Measurements from ENCODE around the gene TREML1. TPM values are rescaled to one million over a fixed set of nuclear protein-coding genes. Genes with fewer than 3 reads are reported as not detected.

TREML1 gene
- total RNA-seq, 4 donors from 2014 or later = 0.63 to 4.5 (median 2.2) TPM; not detected in 1

DNA sequence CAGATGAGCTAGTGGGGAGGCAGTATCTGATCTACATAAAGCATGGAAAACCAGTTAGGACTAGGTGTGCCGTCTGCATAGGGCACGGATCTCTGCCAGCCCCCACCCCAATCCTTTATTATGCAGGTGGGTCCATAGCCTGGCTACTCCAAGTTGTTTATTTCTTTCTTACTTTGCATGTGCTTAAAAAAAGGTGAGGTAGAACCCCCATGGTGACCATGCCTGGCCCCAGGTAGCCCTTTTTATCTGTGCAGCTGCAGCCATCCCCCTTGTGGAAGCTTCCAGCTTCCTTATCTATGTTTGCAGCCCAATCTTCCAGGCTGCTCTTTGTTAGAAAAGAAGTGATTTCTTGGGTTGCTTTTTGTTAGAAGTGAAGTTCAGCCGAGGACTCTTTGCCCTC, 17.8 kb upstream of the TREML1 start:
- no peaks in the 10 kb centered on the region for H3K36me3 ChIP-seq
- peaks cover 0 to 3% (median 0%) of the 10 kb centered on the region in 4 donors for H3K9me3 ChIP-seq
- DNase-seq (ENCODE audit: low spot score in 2 of 2) = no peak
- WGBS, 2 donors = 23 to 40% methylated on average over 3 of the region's 3 CpGs
- no peak for TF ChIP-seq EP300 (IDR thresholded peaks at IDR 0.05)
- TF ChIP-seq, protein P1, sequence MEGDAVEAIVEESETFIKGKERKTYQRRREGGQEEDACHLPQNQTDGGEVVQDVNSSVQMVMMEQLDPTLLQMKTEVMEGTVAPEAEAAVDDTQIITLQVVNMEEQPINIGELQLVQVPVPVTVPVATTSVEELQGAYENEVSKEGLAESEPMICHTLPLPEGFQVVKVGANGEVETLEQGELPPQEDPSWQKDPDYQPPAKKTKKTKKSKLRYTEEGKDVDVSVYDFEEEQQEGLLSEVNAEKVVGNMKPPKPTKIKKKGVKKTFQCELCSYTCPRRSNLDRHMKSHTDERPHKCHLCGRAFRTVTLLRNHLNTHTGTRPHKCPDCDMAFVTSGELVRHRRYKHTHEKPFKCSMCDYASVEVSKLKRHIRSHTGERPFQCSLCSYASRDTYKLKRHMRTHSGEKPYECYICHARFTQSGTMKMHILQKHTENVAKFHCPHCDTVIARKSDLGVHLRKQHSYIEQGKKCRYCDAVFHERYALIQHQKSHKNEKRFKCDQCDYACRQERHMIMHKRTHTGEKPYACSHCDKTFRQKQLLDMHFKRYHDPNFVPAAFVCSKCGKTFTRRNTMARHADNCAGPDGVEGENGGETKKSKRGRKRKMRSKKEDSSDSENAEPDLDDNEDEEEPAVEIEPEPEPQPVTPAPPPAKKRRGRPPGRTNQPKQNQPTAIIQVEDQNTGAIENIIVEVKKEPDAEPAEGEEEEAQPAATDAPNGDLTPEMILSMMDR (IDR thresholded peaks at IDR 0.05) = no peak
- no peak for TF ChIP-seq POLR2A (IDR thresholded peaks at IDR 0.05)
- no peak overlapping the region for H3K4me3 ChIP-seq
- H3K4me1 ChIP-seq = no peaks in the 10 kb centered on the region
- H3K27me3 ChIP-seq = peaks cover 0 to 3% of the 10 kb centered on the region in 2 donors
- no peak overlapping the region for H3K27ac ChIP-seq

- no peak for DNase-seq (ENCODE audit: low spot score in 2 of 2)
- H3K27ac ChIP-seq = no peak overlapping the region
- H3K27me3 ChIP-seq = peaks cover 0 to 3% of the 10 kb centered on the region in 2 donors
- no peaks in the 10 kb centered on the region for H3K36me3 ChIP-seq
- peaks cover 0 to 3% (median 0%) of the 10 kb centered on the region in 4 donors for H3K9me3 ChIP-seq
- TF ChIP-seq, protein P1 (IDR thresholded peaks at IDR 0.05) = no peak
- 65 to 69% methylated on average over 4 of the region's 4 CpGs for WGBS, 2 donors
- no peaks in the 10 kb centered on the region for H3K4me1 ChIP-seq
- H3K4me3 ChIP-seq = no peak overlapping the region
Observed at GRCh38 chr6:41170547-41171160, 16.5 kb upstream of the TREML1 start.

DNA sequence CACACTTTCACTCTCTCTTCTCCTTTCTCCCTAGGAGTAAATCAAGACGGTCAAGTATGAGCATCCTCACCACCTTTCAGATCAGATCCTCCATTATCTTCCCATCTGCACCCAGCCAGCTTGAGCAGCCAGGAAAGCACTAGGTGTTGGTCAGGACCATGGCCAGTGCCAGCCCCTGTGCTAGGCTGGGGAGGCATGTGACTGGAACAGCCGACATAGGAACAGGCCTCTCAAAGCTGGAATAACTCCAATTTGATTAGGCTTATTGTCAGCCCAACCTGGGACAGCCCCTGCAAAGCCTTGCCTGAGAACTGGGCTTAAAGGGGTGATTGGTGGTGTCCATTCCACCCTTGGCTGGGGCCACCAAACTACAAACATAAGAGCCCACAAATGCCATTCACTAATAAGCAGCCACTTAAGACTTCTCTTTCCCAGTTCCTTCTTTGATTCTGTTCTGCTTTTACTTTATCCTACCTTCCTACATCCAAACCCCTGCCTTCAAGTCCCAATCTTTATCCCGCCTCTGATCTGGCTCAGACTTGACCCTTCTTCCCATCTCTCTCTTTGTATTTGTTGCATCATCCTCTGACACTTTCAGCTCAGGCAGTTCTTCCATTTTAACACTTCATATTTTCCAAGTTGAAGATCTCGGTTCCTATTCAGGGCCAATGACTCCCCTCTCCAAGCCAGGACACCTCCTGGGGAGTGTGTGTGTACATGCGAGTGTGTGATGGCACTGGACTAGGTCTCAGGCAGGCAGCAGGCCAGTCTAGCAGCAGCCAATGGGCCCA, 13.2 kb upstream of the TREML1 start:
- no peak for DNase-seq (ENCODE audit: low spot score in 2 of 2)
- Histone ChIP-seq H3K27me3 (peaks cover 0 to 3% of the 10 kb centered on the region in 2 donors), H3K4me3 (no peak overlapping the region), H3K27ac (no peak overlapping the region), H3K36me3 (no peaks in the 10 kb centered on the region), H3K4me1 (no peaks in the 10 kb centered on the region), H3K9me3 (no peaks in the 10 kb centered on the region)
- TF ChIP-seq POLR2A (IDR thresholded peaks at IDR 0.05) (no peak), EP300 (IDR thresholded peaks at IDR 0.05) (no peak)
- TF ChIP-seq, protein P1 (IDR thresholded peaks at IDR 0.05) = no peak
- WGBS, 2 donors = 66 to 69% methylated on average over 5 of the region's 5 CpGs

- no peak overlapping the region for H3K27ac ChIP-seq
- no peaks in the 10 kb centered on the region for H3K36me3 ChIP-seq
- no peak overlapping the region for H3K4me3 ChIP-seq
- no peaks in the 10 kb centered on the region for H3K9me3 ChIP-seq
- 53 to 58% methylated on average over 4 of the region's 4 CpGs for WGBS, 2 donors
- no peaks in the 10 kb centered on the region for H3K4me1 ChIP-seq
- no peak for DNase-seq (ENCODE audit: low spot score in 2 of 2)
- peaks cover 0 to 5% of the 10 kb centered on the region in 2 donors for H3K27me3 ChIP-seq
- TF ChIP-seq EP300 (IDR thresholded peaks at IDR 0.05) (no peak), POLR2A (IDR thresholded peaks at IDR 0.05) (no peak)
- TF ChIP-seq, protein P1 (IDR thresholded peaks at IDR 0.05) = no peak
Observed at GRCh38 chr6:41164551-41165120, 10.5 kb upstream of the TREML1 start.

- no peaks in the 10 kb centered on the region for H3K36me3 ChIP-seq
- H3K4me3 ChIP-seq = no peak overlapping the region
- 86 to 100% methylated on average over 1 of the region's 1 CpG for WGBS, 2 donors
- peaks cover 0 to 5% of the 10 kb centered on the region in 2 donors for H3K27me3 ChIP-seq
- TF ChIP-seq POLR2A (IDR thresholded peaks at IDR 0.05) = no peak
- TF ChIP-seq, protein P1 (IDR thresholded peaks at IDR 0.05) = no peak
- DNase-seq (ENCODE audit: low spot score in 2 of 2) = no peak
- H3K4me1 ChIP-seq = no peaks in the 10 kb centered on the region
- no peaks in the 10 kb centered on the region for H3K9me3 ChIP-seq
- no peak overlapping the region for H3K27ac ChIP-seq
Observed at GRCh38 chr6:41163419-41163717, 9.2 kb upstream of the TREML1 start.
